ENCODE data around the gene FTCD.

GRCh38 chr21:46199436-46200373 is 44.3 kb upstream of the FTCD start:
- TF ChIP-seq CTCF (conservative IDR thresholded peaks at IDR 0.05; ENCODE audit: low read depth, low read length) (no peak), POLR2A (IDR thresholded peaks at IDR 0.05; ENCODE audit: low read depth, low read length) (no peak), RCOR1 (IDR thresholded peaks at IDR 0.05; ENCODE audit: insufficient replicate concordance, low read length) (no peak), SMC3 (IDR thresholded peaks at IDR 0.05; ENCODE audit: low read depth, low read length) (no peak)
